Neuronal stem cell (in vitro differentiated cells): Measurements from ENCODE around the gene RAB2B.
A peak's percentile ranks its signal among the peaks of the same experiment; 100 is the strongest.

Experiments
- DNase-seq: peaks from one replicate; pipeline ENCODE4 v3.0.0-alpha.2; 2013; ENCODE audit warnings: low spot score
- H2AFZ ChIP-seq: one replicate; pipeline ENCODE4 v1.6.1; 2013; ENCODE audit warnings: mild to moderate bottlenecking, low read length, inconsistent platforms
- H2AK5ac ChIP-seq: 2 replicates; pipeline ENCODE4 v1.6.1; 2013; ENCODE audit warnings: low read depth, mild to moderate bottlenecking, inconsistent platforms, low read length, moderate library complexity, mixed read lengths
- H2BK120ac ChIP-seq: 2 replicates; pipeline ENCODE4 v1.6.1; 2013; ENCODE audit warnings: low read depth, mild to moderate bottlenecking, inconsistent platforms, low read length, moderate library complexity, mixed read lengths
- H2BK12ac ChIP-seq: one replicate; pipeline ENCODE4 v1.6.1; 2013; ENCODE audit warnings: low read length, inconsistent platforms
- H2BK15ac ChIP-seq: 2 replicates; pipeline ENCODE4 v1.6.1; 2013; ENCODE audit warnings: mild to moderate bottlenecking, low read length, inconsistent platforms, mixed read lengths
- H2BK5ac ChIP-seq: one replicate; pipeline ENCODE4 v1.6.1; 2013; ENCODE audit warnings: inconsistent platforms, mild to moderate bottlenecking, low read length, moderate library complexity
- H3K14ac ChIP-seq: one replicate; pipeline ENCODE4 v1.6.1; 2013; ENCODE audit warnings: low read length, inconsistent platforms
- H3K18ac ChIP-seq: 2 replicates; pipeline ENCODE4 v1.6.1; 2013; ENCODE audit warnings: low read length, inconsistent platforms
- H3K23ac ChIP-seq: 2 replicates; pipeline ENCODE4 v1.6.1; 2013; ENCODE audit warnings: low read depth, mild to moderate bottlenecking, mixed read lengths, low read length, inconsistent platforms; ENCODE audit not compliant: poor library complexity
- H3K27ac ChIP-seq: replicated peaks from 3 replicates; pipeline ENCODE4 v1.5.1; 2013; ENCODE audit warnings: low read length, inconsistent platforms
- H3K27me3 ChIP-seq, 3 experiments: 2 replicates each; pipeline ENCODE4 v1.6.1; 2013; ENCODE audit warnings: low read length in 3 of 3, mild to moderate bottlenecking in 2 of 3, inconsistent platforms in 1 of 3, low read depth in 1 of 3, mixed read lengths in 1 of 3, moderate library complexity in 1 of 3; ENCODE audit not compliant: control insufficient read depth in 3 of 3, insufficient read depth in 3 of 3
- H3K36me3 ChIP-seq, 2 donors: replicated peaks in 1 of 2; 2 replicates each; pipeline ENCODE4 v1.6.1; 2013; ENCODE audit warnings: low read length in 2 of 2; ENCODE audit not compliant: control insufficient read depth in 2 of 2, insufficient read depth in 2 of 2
- H3K4ac ChIP-seq: 2 replicates; pipeline ENCODE4 v1.6.1; 2013; ENCODE audit warnings: inconsistent platforms, mild to moderate bottlenecking, low read length, moderate library complexity
- H3K4me1 ChIP-seq, 2 donors: 1 replicate in 1 of 2; 2 replicates in 1 of 2; pipeline ENCODE4 v1.6.1; 2013; ENCODE audit warnings: low read length in 2 of 2, low read depth in 1 of 2; ENCODE audit not compliant: control insufficient read depth in 2 of 2, insufficient read depth in 1 of 2
- H3K4me2 ChIP-seq: one replicate; pipeline ENCODE4 v1.6.1; 2013; ENCODE audit warnings: mild to moderate bottlenecking, low read length, inconsistent platforms; ENCODE audit not compliant: insufficient read depth, poor library complexity, severe bottlenecking
- H3K4me3 ChIP-seq, 2 donors: 2 replicates each; pipeline ENCODE4 v1.5.1; 2013; ENCODE audit warnings: low read length in 2 of 2, mild to moderate bottlenecking in 2 of 2, inconsistent platforms in 1 of 2, moderate library complexity in 1 of 2
- H3K79me1 ChIP-seq: one replicate; pipeline ENCODE4 v1.6.1; 2013; ENCODE audit warnings: low read depth, mild to moderate bottlenecking, inconsistent platforms, low read length, moderate library complexity
- H3K9ac ChIP-seq: one replicate; pipeline ENCODE4 v1.6.1; 2013; ENCODE audit warnings: mild to moderate bottlenecking, low read depth, low read length, inconsistent platforms; ENCODE audit not compliant: poor library complexity
- H3K9me3 ChIP-seq, 2 donors: replicated peaks in 1 of 2; 2 replicates each; pipeline versions ENCODE3 to v1.6.1; 2013; ENCODE audit warnings: low read length in 2 of 2, mild to moderate bottlenecking in 2 of 2, inconsistent platforms in 1 of 2, low read depth in 1 of 2, mixed read lengths in 1 of 2, moderate library complexity in 1 of 2; ENCODE audit not compliant: control insufficient read depth in 2 of 2, insufficient read depth in 1 of 2
- H4K8ac ChIP-seq: one replicate; pipeline ENCODE4 v1.6.1; 2013; ENCODE audit warnings: low read depth, mild to moderate bottlenecking, inconsistent platforms, low read length, moderate library complexity
- H4K91ac ChIP-seq: one replicate; pipeline ENCODE4 v1.6.1; 2013; ENCODE audit warnings: low read length, low read depth, mild to moderate bottlenecking, inconsistent platforms; ENCODE audit not compliant: poor library complexity
- WGBS, 2 donors: extraction: QIAGEN DNeasy Blood & Tissue Kit; methylation state at CpG; one replicate each; pipeline ENCODE4 v1.1.7; 2013; ENCODE audit warnings: missing lambda C conversion rate in 2 of 2, mixed read lengths in 1 of 2; ENCODE audit not compliant: insufficient read length in 2 of 2, insufficient replicate concordance in 1 of 2; ENCODE audit errors: extremely low coverage in 2 of 2; 5-methylcytosine and 5-hydroxymethylcytosine counted together

Gene RAB2B

DNA sequence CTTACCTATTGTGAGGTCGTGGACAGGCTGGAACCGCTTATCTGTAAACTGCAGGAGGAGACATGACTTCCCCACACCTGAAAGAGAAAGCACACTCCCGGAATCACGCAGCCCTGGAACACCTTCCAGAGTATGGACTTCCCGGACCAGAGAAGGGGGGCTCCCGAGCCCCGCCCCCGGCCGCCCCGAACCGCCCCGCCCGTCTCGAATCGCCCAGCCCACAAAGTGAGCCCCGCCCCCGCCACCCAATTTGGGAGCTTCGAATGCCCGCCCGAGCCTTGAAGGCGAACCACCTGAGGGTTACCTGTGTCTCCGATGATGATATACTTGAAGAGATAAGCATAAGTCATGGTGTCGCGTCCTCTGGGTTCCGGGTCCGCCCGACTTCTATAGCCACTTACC is 235 bp downstream of the RAB2B start:
- H2BK12ac ChIP-seq: no peak overlapping the region
- H2AK5ac ChIP-seq: no peak overlapping the region
- H3K4ac ChIP-seq: no peak overlapping the region
- no peak for DNase-seq
- no peaks in the 10 kb centered on the region for H3K9me3 ChIP-seq
- no peak overlapping the region for H3K14ac ChIP-seq
- peak overlapping the region; percentile 91 for H2AFZ ChIP-seq
- peaks cover 7% of the 10 kb centered on the region for H3K79me1 ChIP-seq
- WGBS, 2 donors: no CpG with 5 or more reads among the region's 27 CpGs
- no peak overlapping the region for H2BK5ac ChIP-seq
- H4K91ac ChIP-seq: no peak overlapping the region
- H2BK15ac ChIP-seq: no peak overlapping the region
- H3K27ac ChIP-seq: no peak overlapping the region
- no peak overlapping the region for H4K8ac ChIP-seq
- peaks cover 3 to 48% of the 10 kb centered on the region in 2 donors for H3K36me3 ChIP-seq
- peak overlapping the region; percentile 56 for H3K4me2 ChIP-seq
- no peak overlapping the region for H3K18ac ChIP-seq
- peak overlapping the region; percentile 75 for H3K9ac ChIP-seq
- peak overlapping the region; percentile 89 to 93 for H3K4me3 ChIP-seq
- no peaks in the 10 kb centered on the region for H3K27me3 ChIP-seq
- H2BK120ac ChIP-seq: no peak overlapping the region
- H3K4me1 ChIP-seq: peaks cover 0 to 2% of the 10 kb centered on the region in 2 donors
- H3K23ac ChIP-seq: no peak overlapping the region

DNA sequence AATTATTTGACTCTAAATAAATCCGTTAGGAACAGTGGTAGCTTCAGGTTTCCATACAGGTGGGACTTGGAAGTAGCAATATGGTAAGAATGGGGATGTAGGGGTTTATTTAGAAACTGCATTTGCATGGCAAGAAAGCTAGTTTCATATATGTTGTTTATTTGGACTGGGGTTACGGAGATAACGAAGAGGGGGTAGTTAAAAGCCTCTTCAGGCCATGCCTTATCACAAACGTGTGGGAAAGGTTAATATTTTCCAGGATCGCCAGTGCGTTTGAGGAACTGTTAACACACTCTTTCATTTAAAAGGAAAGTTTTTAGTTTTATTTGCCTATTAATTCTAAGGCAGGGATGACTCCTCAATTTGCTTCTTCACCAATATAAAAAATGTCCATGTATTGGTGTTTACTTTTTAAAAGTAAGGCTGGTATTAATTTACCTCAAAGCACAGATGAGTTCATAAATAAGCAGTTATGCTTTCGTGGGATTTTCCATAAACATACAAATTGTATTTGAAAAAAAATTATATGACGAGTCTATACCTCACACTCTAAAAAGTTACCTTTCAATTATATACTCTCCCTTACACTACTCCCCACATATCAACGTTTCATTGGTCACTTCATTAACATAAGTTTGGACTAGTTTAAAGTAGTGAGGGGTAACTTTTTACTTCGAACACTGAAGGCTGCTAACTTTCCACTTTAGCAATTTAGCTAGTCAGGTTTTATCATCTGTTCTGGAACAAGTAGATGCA is 814 bp downstream of the RAB2B start:
- H3K36me3 ChIP-seq: peaks cover 3 to 43% of the 10 kb centered on the region in 2 donors
- H3K18ac ChIP-seq: no peak overlapping the region
- peaks cover 6% of the 10 kb centered on the region for H3K79me1 ChIP-seq
- H2BK5ac ChIP-seq: no peak overlapping the region
- H2BK15ac ChIP-seq: no peak overlapping the region
- no peak for DNase-seq
- H2AFZ ChIP-seq: peak overlapping the region; percentile 91
- peaks cover 0 to 2% of the 10 kb centered on the region in 2 donors for H3K4me1 ChIP-seq
- H4K8ac ChIP-seq: no peak overlapping the region
- no peak overlapping the region for H2BK120ac ChIP-seq
- H2BK12ac ChIP-seq: no peak overlapping the region
- H3K27me3 ChIP-seq: no peaks in the 10 kb centered on the region
- H3K9me3 ChIP-seq: no peaks in the 10 kb centered on the region
- H3K4me2 ChIP-seq: peak overlapping the region; percentile 56
- H3K9ac ChIP-seq: peak overlapping the region; percentile 75
- no peak overlapping the region for H3K23ac ChIP-seq
- no peak overlapping the region for H3K4ac ChIP-seq
- H2AK5ac ChIP-seq: no peak overlapping the region
- H3K4me3 ChIP-seq: peak overlapping the region; percentile 89 to 93
- H3K14ac ChIP-seq: no peak overlapping the region
- H4K91ac ChIP-seq: no peak overlapping the region
- WGBS, 2 donors: 100% methylated on average over 2 of the region's 10 CpGs; no CpG with 5 or more reads in 1 of the 2 donors
- H3K27ac ChIP-seq: no peak overlapping the region

DNA sequence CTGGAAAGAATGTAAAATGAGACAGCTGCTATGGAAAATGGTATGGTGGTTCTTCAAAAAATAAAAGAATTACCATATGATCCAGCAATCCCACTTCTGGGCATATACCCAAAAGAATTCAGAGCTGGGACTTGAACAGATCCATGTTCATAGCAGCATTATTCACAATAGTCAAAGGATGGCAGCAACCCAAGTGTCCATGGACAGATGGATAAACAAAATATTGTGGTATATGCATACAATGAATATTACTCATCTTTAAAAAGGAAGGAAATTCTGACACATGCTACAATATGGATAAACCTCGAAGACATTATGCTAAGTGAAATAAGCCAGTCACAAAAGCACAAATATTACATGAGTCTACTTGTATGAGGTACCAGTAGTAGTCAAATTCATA is 9.1 kb downstream of the RAB2B start:
- WGBS, 2 donors: no CpG with 5 or more reads among the region's 1 CpG
- H4K91ac ChIP-seq: no peak overlapping the region
- H3K4me3 ChIP-seq: no peak overlapping the region
- H2BK12ac ChIP-seq: no peak overlapping the region
- H3K9ac ChIP-seq: no peak overlapping the region
- H3K27me3 ChIP-seq: no peaks in the 10 kb centered on the region
- no peak overlapping the region for H3K14ac ChIP-seq
- no peaks in the 10 kb centered on the region for H3K4me1 ChIP-seq
- H2BK120ac ChIP-seq: no peak overlapping the region
- no peak overlapping the region for H3K23ac ChIP-seq
- DNase-seq: no peak
- no peak overlapping the region for H3K18ac ChIP-seq
- H3K9me3 ChIP-seq: no peaks in the 10 kb centered on the region
- H2AK5ac ChIP-seq: no peak overlapping the region
- H3K36me3 ChIP-seq: peaks cover 9 to 82% of the 10 kb centered on the region in 2 donors
- no peak overlapping the region for H3K4me2 ChIP-seq
- H3K27ac ChIP-seq: no peak overlapping the region
- H2BK15ac ChIP-seq: no peak overlapping the region
- no peak overlapping the region for H2BK5ac ChIP-seq
- H2AFZ ChIP-seq: no peak overlapping the region
- no peaks in the 10 kb centered on the region for H3K79me1 ChIP-seq
- H4K8ac ChIP-seq: no peak overlapping the region
- no peak overlapping the region for H3K4ac ChIP-seq

DNA sequence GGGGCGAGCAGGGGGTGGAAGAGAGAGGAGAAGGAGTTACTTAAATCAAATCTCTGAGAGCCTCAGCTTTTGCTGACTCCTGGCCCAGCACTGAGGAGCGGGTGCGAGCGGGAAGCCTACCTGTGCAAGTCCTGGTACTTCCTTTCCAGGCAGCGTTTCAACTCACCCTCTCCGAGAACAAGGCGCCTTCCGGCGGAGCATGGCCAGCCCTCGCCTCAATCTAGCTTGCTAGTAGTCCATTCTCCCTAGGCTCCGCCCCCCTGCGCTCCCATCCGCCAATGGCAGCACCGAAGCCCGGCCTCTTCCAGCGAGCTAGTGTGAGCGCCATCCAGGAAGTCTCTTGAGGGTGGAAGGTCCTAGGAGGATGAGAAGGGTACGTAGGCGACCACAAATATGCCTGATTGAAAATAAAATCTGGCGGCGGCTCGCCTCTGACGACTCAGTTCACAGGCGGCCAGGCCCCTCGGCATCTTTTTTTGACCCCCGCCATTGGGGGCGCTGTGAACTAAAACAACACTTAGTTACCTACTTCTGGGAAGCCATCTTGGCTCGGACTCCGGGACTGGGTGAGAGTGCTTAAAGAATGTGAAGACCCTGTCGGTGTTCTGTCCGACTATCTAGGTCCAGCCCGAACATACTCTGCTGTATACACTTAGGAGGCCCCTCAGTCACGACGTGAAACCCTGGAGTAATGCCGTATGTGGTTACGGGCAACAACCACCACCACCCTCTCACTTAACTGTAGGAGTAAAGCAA is 20.7 kb downstream of the RAB2B start, which contains the start of gene CHD8:
CHD8 (minus strand) TSS at position 212 of the 756 bp plus-strand sequence. CDS start 24,480 bp downstream, outside the sequence.
- Histone ChIP-seq H3K14ac (no peak within 1 kb of the TSS), H2BK12ac (no peak within 1 kb of the TSS), H3K23ac (peak within 1 kb of the TSS; percentile 91), H4K8ac (no peak within 1 kb of the TSS), H3K4me3 (peak within 1 kb of the TSS; percentile 73 to 95), H2AK5ac (peak within 1 kb of the TSS; percentile 94), H2BK120ac (no peak within 1 kb of the TSS), H2BK15ac (no peak within 1 kb of the TSS), H3K4me1 (peaks cover 2 to 4% of the 10 kb centered on the region in 2 donors), H3K27me3 (no peaks in the 10 kb centered on the region), H3K36me3 (peaks cover 6 to 47% of the 10 kb centered on the region in 2 donors), H3K18ac (peak within 1 kb of the TSS; percentile 87), H3K27ac (peak within 1 kb of the TSS; percentile 96), H3K9ac (peak within 1 kb of the TSS; percentile 85), H4K91ac (peak within 1 kb of the TSS; percentile 30), H3K9me3 (no peaks in the 10 kb centered on the region), H3K79me1 (no peaks in the 10 kb centered on the region), H3K4me2 (peak within 1 kb of the TSS; percentile 71), H2BK5ac (no peak within 1 kb of the TSS), H2AFZ (peak within 1 kb of the TSS; percentile 79), H3K4ac (no peak within 1 kb of the TSS)
- DNase-seq: peak; percentile 100
- no CpG with 5 or more reads among the region's 36 CpGs for WGBS, 2 donors
